B cell (primary cell): ENCODE measurements around the gene TMEM132A.

Experiments
- CTCF ChIP-seq: fragments of 200-600 bp; IDR thresholded peaks from one replicate; pipeline ENCODE4 v1.8.0; 2022; ENCODE audit warnings: antibody characterized with exemption, mild to moderate bottlenecking
- EZH2 ChIP-seq: IDR thresholded peaks from 2 replicates; pipeline ENCODE4 v1.6.1; 2012; ENCODE audit warnings: borderline replicate concordance, low read depth, mild to moderate bottlenecking, moderate library complexity, low read length; ENCODE audit not compliant: insufficient read depth, poor library complexity, severe bottlenecking

DNA sequence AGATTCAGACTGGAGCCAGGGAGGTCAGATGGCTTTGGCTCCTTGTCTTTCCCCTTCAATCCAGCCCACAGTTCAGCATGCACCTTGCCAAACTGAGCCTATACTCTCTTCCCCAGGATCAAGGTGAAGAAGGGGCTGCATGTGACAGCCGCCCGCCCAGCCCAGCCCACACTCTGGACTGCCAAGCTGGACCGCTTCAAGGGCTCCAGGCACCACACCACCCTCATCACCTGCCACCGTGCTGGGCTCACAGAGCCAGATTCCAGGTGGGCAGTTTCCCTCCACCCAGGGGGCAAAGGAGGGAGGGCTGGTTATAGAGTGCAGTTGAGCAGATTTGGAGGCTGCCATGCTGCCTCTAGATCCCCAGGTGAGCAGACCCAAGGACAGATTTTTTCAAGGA lies 6.1 kb downstream of the TMEM132A start:
- TF ChIP-seq EZH2, result no peak
- no peak for TF ChIP-seq CTCF
